HuH-7 (cell line): ENCODE results near the gene ZNF362.
A peak's percentile ranks its signal among the peaks of the same experiment; 100 is the strongest.
"Not testable (repeated sequence)": the region's sequence is repeated elsewhere in the genome, so short reads cannot be mapped to it uniquely, and the experiment has no call there.

Source experiments
- DNase-seq: peaks from one replicate; pipeline ENCODE4 v3.0.0; 2011; ENCODE audit warnings: low spot score

Gene ZNF362, protein sequence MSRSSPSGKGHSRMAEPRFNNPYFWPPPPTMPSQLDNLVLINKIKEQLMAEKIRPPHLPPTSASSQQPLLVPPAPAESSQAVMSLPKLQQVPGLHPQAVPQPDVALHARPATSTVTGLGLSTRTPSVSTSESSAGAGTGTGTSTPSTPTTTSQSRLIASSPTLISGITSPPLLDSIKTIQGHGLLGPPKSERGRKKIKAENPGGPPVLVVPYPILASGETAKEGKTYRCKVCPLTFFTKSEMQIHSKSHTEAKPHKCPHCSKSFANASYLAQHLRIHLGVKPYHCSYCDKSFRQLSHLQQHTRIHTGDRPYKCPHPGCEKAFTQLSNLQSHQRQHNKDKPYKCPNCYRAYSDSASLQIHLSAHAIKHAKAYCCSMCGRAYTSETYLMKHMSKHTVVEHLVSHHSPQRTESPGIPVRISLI

DNA sequence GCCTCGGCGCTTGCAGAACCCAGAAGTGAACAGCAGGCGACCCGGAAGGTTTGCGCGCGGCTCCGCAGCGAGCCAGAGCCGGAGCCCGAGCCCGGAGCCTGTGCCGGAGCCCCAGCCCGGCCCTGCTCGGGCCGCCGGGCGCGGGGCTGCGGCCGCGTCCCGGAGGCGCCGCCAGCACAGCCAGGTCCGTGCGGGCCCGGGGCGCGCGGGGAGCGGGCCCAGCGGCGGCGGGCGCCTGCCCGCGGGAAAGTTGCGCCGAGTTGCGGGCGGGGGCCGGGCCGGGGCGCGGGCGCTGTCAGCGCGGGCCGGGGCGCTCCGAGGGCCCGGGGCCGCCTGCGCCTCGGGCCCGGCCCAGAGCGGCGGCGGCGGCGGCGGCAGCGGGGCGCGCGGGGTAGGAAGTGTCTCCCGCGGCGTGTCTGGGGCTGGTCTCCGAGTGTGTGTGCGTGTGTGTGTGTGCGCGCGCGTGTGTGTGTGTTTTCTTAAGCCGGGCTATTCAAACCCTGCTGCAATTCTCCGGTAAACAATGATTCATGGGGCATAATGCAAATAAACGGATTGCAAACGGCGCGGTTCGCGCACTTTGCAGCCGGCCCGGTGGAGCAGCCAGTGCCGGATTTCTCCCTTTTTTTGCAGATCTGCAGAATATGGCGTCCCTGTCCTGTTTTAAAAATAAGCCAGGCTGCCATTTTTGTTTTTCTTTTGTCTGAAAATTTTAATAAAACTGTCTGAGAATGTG lies at the start of gene ZNF362:
Gene ZNF362, plus strand, starts transcription at position 22 of the 736 bp plus-strand sequence. CDS start 14,083 bp downstream, outside the sequence.
- DNase-seq: peak; percentile 56

DNA sequence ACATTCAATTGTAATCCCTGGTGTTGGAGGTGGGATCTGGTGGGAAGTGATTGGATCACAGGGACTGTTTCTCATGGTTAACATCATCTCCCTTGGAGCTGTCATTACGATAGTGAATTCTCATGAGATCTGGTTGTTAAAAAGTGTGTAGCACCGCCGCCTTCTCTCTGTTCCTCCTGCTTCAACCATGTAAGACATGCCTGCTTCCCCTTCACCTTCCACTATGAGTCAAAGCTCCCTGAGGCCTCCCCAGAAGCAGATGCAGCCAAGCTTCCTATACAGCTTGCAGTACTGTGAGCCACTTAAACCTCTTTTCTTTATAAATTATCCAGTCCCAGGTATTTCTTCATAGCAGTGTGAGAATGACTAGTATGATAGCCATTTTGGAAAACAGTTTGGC lies 44.3 kb upstream of the ZNF362 start:
- DNase-seq: no peak

DNA sequence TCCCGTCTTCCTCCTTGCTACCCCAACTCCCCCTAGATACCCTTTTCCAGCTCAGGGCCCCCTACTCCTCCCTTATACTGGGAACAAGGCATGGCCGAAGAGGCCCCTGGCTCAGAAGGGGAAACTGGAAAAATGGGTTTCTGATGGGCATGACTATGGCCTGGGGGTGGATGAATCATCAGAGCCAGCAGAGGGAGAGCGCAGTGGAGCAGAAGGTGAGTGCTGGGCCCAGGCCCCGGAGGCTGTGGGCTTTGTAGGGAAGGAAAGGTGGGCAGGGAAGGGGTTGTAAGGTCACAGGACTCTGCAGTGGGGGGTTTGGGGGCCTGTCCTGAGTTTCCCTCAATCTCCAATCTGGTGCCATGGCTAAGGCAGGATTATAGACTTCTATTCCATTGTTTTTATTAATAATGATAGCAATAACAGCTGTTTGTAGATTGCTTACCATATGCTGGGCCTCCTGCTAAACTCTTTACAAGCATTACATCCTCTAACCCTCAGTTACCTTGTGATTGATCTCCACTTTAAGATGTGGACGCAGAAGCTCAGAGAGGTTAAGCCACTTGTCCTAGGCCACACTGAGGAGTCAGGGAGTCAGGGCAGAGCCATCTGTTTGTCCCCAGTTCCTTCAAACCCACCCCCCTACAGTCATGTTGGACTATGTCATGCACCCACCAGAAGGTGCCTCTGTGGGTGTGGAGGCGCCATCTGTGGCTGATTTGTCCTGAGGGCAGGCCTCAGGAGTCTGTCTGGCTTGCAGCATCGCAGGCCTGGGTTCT lies 36.2 kb upstream of the ZNF362 start:
- DNase-seq: no peak

DNA sequence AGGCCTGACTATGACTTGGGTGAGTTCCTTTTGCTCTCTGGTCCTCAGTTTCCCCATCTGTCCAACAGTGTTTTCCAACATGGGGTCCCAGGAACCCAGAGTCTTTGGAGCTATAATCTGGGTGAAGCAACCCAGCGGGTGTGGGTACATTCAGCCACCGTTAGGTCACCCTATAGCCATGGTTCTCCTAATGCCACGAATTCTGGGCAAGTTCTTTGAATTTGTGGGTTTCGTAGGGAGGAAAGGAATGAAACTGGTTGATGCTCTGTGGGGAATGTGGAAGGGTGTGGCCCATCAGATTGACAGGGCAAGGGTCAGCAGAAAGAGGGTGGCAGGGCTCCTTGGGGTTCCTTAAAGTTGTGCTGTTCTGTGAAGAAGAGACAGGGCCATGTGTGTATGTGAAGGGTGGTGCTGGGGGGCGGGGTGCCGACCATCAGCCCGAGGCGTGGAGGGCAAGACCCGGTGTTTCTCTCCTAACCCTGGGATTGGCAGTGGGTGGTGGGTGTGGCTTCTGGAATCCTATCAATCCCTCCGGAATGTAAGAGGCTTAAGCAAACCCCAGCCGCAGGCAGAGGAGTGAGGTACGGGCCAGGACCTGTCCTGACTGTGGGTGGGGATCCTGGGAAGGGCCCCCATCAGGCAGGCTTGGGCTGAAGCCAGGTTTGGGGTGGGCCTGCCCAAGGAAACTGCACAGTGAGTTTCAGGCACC lies 35.5 kb upstream of the ZNF362 start:
- no peak for DNase-seq

DNA sequence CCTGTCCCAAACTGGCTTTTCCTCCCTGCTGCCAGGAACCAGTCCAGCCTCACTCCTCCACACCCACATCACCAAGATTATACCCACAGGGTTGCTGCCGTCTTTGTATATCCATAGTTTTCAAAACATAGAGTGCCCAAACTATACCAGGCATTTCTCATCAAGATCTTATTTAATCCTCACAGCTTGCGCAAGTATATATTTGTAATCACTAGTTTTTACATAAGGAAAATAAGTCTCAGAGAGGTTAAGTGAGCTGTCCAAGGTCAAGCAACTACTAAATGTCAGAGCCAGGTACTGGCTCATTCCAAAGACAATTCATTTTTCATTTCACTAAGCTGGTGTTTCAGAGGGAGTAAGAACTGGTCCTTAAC lies 34.9 kb upstream of the ZNF362 start:
- no peak for DNase-seq

DNA sequence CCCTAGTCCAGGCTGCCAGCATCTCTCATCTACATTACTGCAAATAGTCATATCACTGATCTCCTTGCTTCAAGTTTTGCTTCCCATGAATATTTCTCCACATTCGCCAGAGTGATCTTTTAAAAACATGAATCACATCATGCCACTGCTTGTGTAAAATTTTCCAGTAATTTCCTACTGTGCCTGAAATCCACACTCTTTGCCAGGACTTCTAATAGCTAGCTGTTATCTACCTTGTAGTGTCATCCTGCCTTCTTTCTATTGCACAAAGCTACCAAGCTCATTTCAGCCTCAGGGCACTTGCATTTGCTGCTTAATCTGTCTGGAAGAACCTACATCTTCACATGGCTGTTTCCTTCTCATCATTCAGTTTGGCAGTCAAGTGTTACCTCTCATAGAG lies 33.9 kb upstream of the ZNF362 start:
- DNase-seq: no peak

DNA sequence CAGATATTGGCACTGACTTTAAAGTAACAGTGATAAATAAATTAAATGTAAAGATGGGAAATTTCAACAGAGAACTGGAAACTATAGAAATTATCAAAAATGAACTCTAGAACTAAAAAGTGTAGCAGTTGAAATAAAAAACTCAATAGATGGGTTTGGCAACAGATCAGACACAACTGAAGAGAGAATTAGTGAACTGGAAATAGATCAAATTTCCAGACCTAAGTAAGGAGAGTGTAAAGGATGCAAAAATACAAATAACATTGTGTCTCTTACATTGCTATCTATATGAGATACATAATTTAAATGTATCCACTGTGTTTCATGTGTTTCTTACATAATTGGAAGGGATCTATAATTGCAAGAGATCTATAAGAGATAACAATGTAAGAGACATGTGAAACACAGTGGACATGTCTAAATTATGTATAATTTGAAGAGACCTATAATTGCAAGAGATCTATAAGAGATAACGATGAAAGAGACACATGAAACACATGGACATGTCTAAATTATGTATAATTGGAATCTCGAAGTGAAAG lies 32.1 kb upstream of the ZNF362 start:
- DNase-seq: no peak

DNA sequence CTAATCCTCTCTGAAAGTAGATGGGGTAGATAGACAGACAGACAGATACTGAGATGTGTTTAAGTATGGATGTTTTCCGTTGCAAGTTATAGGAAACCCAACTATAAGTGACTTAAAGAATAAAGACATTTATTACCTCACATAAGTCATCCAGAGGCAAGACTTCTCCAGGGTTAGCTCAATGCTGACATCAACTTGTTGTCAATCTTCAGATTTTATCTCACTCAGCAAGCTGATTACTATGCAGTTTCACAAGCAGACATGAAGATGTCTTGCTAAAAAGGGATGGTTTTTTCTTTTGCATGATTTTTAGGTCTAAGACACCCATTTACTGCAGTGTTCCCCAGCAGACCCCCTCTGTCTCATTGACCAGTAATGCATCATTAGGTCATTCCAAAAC lies 30.7 kb upstream of the ZNF362 start:
- no peak for DNase-seq

DNA sequence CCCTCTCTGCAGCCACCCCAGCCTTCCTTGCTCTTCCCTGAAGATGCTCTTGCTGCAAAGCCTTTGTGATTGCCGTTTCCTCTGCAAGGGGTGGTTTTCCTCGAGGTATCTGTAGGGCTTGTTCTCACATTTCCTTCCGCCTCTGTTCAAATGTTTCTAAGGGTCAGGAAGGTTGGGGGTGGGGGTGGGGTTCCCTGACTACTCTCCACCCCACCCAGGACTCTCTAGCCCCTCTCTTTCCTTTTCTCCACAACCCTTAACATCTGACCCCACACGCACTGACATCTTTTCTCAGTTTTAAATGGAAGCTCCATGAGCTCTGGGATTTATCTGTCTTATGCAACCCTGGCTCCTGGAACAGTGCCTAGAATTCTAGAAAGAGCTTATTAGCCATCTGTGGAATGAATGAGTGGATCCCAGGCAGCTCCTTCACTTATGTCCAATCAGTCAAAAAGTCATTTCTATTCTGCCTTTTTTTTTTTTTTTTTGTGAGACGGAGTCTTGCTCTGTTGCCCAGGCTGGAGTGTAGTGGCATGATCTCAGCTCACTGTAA lies 27.3 kb upstream of the ZNF362 start:
- DNase-seq: no peak

DNA sequence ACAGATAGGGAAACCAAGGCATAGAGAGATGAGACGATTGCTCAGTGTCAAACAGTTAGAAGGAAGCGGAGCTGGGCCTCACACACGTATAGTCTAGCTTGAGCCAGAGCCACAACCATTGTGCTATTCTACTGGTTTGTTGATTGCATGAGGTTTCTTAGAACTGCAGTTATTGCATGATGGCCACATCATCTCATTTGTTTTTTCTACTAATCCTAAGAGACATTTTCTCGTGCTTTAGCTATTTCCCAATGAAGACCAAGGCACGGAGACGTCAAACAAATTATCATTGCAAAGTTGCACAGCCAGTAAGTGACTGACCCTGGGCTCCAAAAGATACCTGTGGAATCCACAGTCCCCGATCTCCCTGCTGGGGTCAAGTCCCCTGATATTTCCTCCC lies 25.1 kb upstream of the ZNF362 start:
- DNase-seq: no peak

DNA sequence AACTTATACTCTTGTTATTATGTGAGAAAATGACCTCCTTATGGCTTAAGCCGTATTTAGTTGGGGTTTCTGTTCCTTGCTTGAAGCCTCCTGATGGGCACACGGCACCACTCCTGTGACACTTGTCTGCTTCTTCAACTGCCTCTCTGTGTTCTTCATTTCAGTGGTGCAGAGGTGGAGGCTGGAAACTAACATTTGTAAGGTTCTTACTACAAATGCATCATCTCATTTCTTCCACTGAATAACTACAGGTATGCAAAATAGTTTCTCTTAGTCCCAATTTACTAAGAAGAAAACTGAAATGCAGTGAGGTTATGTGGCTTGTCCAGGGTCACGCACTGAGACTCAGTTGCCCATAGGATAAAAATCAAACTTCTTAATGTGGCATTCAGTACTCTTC lies 23.6 kb upstream of the ZNF362 start:
- no peak for DNase-seq

DNA sequence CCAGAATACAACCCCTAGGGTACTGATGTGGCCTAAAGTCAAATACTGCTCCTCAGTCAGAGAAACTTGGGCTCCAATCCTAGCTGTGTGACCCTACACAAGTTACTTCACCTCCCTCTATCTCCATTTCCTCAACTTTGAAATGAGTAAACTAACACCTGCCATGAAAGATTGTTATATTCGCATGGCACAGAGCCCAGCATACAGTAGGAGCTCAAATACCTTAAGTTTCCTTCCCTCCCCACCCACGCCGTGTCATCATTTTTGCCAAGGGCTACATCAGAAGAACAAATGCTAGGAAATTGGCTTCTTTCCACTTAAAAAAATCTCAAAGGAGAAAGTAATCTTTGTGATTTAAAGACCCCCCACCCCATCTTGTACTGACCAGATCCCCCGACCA lies 22.2 kb upstream of the ZNF362 start:
- DNase-seq: no peak

DNA sequence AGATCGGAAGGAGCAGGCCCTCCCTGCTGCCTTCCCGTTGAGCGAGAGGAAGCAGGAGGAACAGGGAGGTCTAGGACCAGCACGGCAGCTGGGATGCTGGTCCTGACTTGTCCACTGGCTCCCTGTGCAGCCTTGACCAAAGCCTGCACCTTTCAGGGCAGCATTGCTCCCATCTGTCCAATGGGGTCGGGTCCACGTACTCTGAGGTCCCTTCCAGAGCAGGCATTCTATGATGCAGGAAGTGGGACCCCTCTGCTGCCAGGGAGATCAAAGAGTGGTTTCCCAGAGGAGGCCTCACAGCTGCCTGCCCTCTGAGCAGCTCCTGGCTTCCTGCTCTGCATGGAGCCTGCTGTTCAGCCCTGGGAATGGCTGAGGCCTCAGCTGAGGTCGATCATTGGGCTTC lies 21.7 kb upstream of the ZNF362 start:
- no peak for DNase-seq

DNA sequence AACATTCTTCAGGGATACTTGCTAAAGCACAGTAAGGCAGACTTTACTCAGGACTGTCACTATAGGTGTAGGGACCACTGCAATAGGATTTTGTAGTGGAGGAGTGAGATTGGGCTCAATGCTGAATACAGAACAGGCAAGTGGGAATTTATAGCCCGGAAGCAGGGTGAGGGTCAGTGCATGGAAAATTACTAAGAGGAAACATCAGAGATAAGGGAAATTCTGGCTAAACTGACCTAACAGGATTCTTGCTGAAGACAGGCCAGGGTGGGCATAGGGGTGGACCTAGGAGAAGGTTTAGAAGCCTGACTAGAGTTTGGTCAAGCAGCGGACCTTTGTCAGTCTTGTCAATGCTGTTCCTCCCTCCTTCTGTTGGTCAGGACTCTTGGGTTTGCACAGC lies 20.8 kb upstream of the ZNF362 start:
- DNase-seq: no peak

DNA sequence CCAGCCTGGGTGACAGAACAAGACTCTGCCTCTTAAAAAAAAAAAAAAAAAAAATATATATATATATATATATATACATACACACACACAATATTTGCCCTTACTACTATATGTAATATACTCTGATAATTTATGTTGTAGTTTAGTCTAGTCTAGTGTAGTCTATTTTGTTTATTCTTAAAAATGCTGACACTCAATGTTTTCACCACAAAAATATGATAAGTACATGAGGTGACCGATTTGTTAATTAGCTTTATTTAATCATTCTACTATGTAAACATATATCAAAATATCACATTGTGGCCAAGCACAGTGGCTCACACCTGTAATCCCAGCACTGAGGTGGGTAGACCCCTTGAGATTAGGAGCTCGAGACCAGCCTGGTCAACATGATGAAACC lies 19.8 kb upstream of the ZNF362 start:
- DNase-seq: no peak

DNA sequence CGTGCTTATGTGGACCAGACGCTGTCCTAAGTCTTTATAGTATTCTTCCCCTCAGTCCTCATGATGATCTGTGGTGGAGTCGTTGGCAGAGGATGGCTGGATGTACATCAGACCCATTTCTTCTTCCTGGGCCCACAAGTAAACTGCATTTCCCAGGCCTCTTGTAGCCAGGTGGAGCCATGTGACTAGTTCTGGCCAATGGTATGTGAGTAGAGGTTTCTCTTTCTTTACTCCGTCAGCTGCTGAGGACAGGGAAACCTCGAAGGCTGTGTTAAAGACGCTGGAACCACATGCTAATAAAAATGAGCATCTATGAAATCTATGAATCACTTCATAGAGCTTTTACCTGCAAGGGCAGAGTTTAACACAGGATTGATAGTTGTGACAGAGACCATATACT lies 18.7 kb upstream of the ZNF362 start:
- no peak for DNase-seq

DNA sequence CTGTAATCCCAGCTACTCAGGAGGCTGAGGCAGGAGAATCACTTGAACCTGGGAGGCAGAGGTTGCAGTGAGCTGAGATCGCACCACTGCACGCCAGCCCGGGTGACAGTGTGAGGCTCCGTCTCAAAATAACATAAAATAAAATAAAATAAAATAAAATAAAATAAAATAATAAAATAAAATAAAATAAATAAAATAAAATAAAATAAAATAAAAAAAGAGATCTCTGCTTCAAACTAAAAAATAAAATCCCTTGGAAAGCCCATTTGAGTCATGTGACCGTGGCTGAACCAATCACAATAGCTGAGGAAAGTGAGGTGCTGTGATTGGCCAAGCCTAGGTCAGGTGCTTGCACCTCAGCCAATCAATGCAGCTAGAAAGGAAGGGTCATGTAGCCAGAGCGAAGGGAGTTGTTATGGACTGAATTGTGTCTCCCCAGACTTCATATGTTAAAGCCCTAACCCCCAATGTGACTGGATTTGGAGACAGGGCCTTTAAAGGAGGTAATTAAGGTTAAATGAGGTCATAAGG lies 18.0 kb upstream of the ZNF362 start:
- DNase-seq: not testable (repeated sequence)

DNA sequence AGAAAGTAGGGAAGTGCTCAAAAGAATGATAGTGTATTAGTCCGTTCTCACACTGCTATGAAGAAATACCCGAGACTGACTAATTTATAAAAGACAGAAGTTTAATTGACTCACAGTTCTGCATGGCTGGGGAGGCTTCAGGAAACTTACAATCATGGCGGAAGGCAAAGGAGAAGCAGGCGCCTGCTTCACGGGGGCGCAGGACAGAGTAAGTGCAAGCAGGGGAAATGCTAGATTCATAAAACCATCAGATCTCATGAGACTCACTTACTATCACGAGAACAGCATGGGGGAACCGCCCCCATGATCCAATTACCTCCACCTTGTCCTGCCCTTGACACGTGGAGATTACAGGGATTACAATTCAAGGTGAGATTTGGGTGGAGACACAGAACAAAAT lies 16.9 kb upstream of the ZNF362 start:
- not testable (repeated sequence) for DNase-seq

DNA sequence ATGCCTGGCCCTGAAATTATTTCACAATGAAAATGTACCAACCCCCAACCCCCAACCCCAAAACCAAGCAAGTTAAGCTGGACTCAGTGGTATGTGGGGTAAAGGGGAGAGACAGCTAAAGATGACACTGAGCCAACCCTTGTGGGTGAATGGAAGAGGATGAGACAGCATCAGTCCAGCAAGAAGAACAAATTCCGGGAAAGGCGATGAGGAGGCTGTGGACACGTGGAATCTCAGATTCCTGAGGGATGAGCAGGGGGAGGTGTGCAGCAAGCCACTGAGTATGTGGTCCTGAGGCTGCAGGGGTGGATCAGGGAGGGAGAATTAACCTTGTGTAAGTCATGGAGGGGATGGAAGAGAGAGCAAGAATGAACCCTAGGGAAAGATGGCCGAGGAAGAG lies 14.4 kb upstream of the ZNF362 start:
- DNase-seq: no peak

DNA sequence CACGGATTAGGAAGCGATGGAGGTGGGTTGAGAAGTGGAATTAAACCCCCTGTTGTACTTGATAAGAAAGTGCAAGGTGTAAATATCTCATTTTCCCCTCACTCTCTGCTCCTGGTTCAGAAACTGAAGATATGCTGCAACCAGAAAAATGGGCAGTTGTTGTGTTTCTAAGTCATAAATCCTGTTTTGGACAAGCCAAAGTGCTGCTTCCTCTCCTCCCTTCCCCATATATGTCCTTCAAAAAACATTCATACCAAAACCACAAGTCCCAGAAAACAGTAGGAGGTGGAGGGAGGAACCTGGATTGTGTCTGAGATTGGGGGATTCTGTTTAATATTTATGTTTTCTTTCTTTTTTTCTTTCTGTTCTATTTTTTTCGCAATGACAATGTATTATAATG lies 13.6 kb upstream of the ZNF362 start:
- no peak for DNase-seq

DNA sequence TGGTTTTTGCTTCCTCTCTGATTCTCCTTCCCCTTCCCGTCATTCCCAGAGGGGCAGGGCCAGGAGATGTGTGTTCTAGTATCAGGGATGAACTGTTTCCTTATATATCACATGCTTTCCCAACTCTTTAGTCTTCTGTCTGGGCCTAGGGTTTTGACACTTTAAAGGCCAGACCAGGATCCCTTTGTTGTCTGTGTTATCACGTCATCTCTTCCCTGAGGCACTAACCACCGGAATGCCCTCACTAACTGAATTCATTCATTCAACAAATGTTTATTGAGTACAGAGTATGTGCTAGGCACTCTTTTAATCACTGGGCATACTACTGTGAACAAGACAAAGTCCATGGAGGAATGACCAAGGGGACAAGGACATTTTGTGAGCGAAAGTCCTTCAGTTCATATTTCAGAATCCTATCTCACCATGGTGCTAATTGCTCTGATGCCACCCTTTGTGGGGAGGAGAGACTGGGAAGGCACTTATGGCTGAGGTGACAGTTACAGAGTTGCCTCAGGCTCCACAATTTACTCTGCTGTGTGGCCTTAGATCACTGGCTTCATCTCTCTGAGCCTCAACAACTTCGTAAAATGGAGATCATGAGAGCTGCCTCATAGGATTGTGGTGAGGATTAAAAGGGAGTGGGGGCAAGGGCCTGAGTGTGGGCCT lies 12.0 kb upstream of the ZNF362 start:
- DNase-seq: no peak
